ENCODE data around the gene CSF2RB. TPM values are rescaled to one million over a fixed set of nuclear protein-coding genes. Genes with fewer than 3 reads are reported as not detected.

Gene CSF2RB
- total RNA-seq, 1 experiment from 2014 or later: not detected

GRCh38 chr22:36934418-36935312 is 21.2 kb downstream of the CSF2RB start:
- H3K4me2 ChIP-seq: no peak overlapping the region
- ChIA-PET POLR2A (ENCODE audit: unreplicated experiment) (no interaction called here), CTCF (no interaction called here)
- no peaks in the 10 kb centered on the region; the same call in 1 of the 2 replicates for H3K27me3 ChIP-seq (ENCODE audit: insufficient read depth, low read depth)
- no peaks in the 10 kb centered on the region for H3K36me3 ChIP-seq (ENCODE audit: low read depth)
- no peaks in the 10 kb centered on the region for H3K9me3 ChIP-seq (ENCODE audit: insufficient read depth, low read depth)
- H3K27ac ChIP-seq: no peak overlapping the region
- no peaks in the 10 kb centered on the region for H4K20me1 ChIP-seq (ENCODE audit: insufficient read depth)
- no peak for TF ChIP-seq CTCF (conservative IDR thresholded peaks at IDR 0.05)
- TF ChIP-seq EZH2 (IDR thresholded peaks at IDR 0.05; ENCODE audit: low read depth): no peak
- H3F3A ChIP-seq (ENCODE audit: insufficient read depth, low read depth): no peaks in the 10 kb centered on the region
- H3K4me1 ChIP-seq (replicated peaks; ENCODE audit: insufficient read depth): no peaks in the 10 kb centered on the region
- BruUV-seq (replicated peaks): no TSS peak
- no peaks in the 10 kb centered on the region for H3K79me2 ChIP-seq (ENCODE audit: low read depth)
- DNase-seq: no peak
- H3K9me2 ChIP-seq (ENCODE audit: insufficient read depth): no peaks in the 10 kb centered on the region
- no peak overlapping the region for H3K4me3 ChIP-seq
- intact Hi-C loops (cut with micrococcal nuclease; ENCODE audit: unreplicated experiment): no loop called here
- no peak overlapping the region for H2AFZ ChIP-seq

- CTCF ChIA-PET: no interaction called here
- Histone ChIP-seq H3K4me3 (no peak overlapping the region), H3K79me2 (ENCODE audit: low read depth) (no peaks in the 10 kb centered on the region), H3K9me3 (ENCODE audit: insufficient read depth, low read depth) (no peaks in the 10 kb centered on the region), H3K27me3 (ENCODE audit: insufficient read depth, low read depth) (no peaks in the 10 kb centered on the region; the same call in 1 of the 2 replicates), H3F3A (ENCODE audit: insufficient read depth, low read depth) (no peaks in the 10 kb centered on the region), H2AFZ (no peak overlapping the region), H3K27ac (no peak overlapping the region), H3K9me2 (ENCODE audit: insufficient read depth) (no peaks in the 10 kb centered on the region), H3K4me1 (replicated peaks; ENCODE audit: insufficient read depth) (no peaks in the 10 kb centered on the region), H3K36me3 (ENCODE audit: low read depth) (no peaks in the 10 kb centered on the region), H4K20me1 (ENCODE audit: insufficient read depth) (no peaks in the 10 kb centered on the region), H3K4me2 (no peak overlapping the region)
- intact Hi-C loops (cut with micrococcal nuclease; ENCODE audit: unreplicated experiment): no loop called here
- no TSS peak for BruUV-seq (replicated peaks)
- POLR2A ChIA-PET (ENCODE audit: unreplicated experiment): no interaction called here
- no peak for DNase-seq
- no peak for TF ChIP-seq CTCF (conservative IDR thresholded peaks at IDR 0.05)
- no peak for TF ChIP-seq EZH2 (IDR thresholded peaks at IDR 0.05; ENCODE audit: low read depth)
Measured at GRCh38 chr22:36935313-36935610, 21.8 kb downstream of the CSF2RB start.

- Histone ChIP-seq H4K20me1 (ENCODE audit: insufficient read depth) (no peaks in the 10 kb centered on the region), H3K4me2 (no peak overlapping the region), H3K79me2 (ENCODE audit: low read depth) (no peaks in the 10 kb centered on the region), H3K27me3 (ENCODE audit: insufficient read depth, low read depth) (no peaks in the 10 kb centered on the region; the same call in 1 of the 2 replicates), H3K9me2 (ENCODE audit: insufficient read depth) (no peaks in the 10 kb centered on the region), H3K36me3 (ENCODE audit: low read depth) (no peaks in the 10 kb centered on the region), H2AFZ (no peak overlapping the region), H3K9me3 (ENCODE audit: insufficient read depth, low read depth) (no peaks in the 10 kb centered on the region), H3K4me3 (no peak overlapping the region), H3F3A (ENCODE audit: insufficient read depth, low read depth) (no peaks in the 10 kb centered on the region), H3K27ac (no peak overlapping the region), H3K4me1 (replicated peaks; ENCODE audit: insufficient read depth) (no peaks in the 10 kb centered on the region)
- CTCF ChIA-PET: no interaction called here
- intact Hi-C loops (cut with micrococcal nuclease; ENCODE audit: unreplicated experiment): no loop called here
- POLR2A ChIA-PET (ENCODE audit: unreplicated experiment): no interaction called here
- no TSS peak for BruUV-seq (replicated peaks)
- no peak for DNase-seq
- no peak for TF ChIP-seq CTCF (conservative IDR thresholded peaks at IDR 0.05)
- TF ChIP-seq EZH2 (IDR thresholded peaks at IDR 0.05; ENCODE audit: low read depth): no peak
Measured at GRCh38 chr22:36935694-36936093, 22.3 kb downstream of the CSF2RB start.
